ENCODE results near the gene C2orf81.

Gene C2orf81

DNA sequence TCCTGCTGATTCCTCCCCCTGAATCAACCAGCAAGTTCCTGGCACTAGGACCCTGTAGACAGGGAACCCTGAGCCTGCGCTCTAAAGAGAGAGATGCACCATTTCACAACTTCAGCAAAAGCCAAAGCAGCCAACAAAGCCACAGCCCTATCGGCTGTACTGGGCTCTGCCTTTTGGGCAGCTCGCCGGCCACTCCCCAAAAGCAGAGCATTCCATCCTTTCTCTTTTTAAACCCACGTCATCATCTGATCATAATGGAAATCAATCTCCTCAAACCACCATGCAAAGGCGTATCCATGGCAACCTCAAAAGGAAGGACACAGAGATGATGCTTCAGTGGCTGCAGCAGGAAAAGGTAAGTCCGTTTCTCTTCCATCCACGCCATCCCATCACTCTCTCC lies 36.0 kb downstream of the C2orf81 start:
- Histone ChIP-seq H3K9me3 (ENCODE audit: control insufficient read depth, low read length) (no peaks in the 10 kb centered on the region), H3K4me2 (ENCODE audit: low read length) (no peak overlapping the region), H3K9ac (no peak overlapping the region), H3K4me3 (ENCODE audit: low read depth, low read length) (no peak overlapping the region), H3K27me3 (ENCODE audit: control insufficient read depth, insufficient read depth, low read length) (no peaks in the 10 kb centered on the region), H2AFZ (no peak overlapping the region), H3K79me2 (peaks cover 77% of the 10 kb centered on the region), H3K36me3 (ENCODE audit: control insufficient read depth, insufficient read depth, low read length) (no peaks in the 10 kb centered on the region), H3K4me1 (peaks cover 31% of the 10 kb centered on the region), H3K27ac (peak overlapping the region; percentile 45)
- TF ChIP-seq, protein P1, sequence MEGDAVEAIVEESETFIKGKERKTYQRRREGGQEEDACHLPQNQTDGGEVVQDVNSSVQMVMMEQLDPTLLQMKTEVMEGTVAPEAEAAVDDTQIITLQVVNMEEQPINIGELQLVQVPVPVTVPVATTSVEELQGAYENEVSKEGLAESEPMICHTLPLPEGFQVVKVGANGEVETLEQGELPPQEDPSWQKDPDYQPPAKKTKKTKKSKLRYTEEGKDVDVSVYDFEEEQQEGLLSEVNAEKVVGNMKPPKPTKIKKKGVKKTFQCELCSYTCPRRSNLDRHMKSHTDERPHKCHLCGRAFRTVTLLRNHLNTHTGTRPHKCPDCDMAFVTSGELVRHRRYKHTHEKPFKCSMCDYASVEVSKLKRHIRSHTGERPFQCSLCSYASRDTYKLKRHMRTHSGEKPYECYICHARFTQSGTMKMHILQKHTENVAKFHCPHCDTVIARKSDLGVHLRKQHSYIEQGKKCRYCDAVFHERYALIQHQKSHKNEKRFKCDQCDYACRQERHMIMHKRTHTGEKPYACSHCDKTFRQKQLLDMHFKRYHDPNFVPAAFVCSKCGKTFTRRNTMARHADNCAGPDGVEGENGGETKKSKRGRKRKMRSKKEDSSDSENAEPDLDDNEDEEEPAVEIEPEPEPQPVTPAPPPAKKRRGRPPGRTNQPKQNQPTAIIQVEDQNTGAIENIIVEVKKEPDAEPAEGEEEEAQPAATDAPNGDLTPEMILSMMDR (IDR thresholded peaks at IDR 0.05) = no peak

GRCh38 chr2:74384051-74384450 lies 37.4 kb downstream of the C2orf81 start:
- H3K4me1 ChIP-seq = peaks cover 38% of the 10 kb centered on the region
- H3K79me2 ChIP-seq = peaks cover 78% of the 10 kb centered on the region
- H3K9ac ChIP-seq = no peak overlapping the region
- H2AFZ ChIP-seq = no peak overlapping the region
- no peaks in the 10 kb centered on the region for H3K9me3 ChIP-seq (ENCODE audit: control insufficient read depth, low read length)
- H3K4me2 ChIP-seq (ENCODE audit: low read length) = no peak overlapping the region
- H3K4me3 ChIP-seq (ENCODE audit: low read depth, low read length) = no peak overlapping the region
- no peaks in the 10 kb centered on the region for H3K36me3 ChIP-seq (ENCODE audit: control insufficient read depth, insufficient read depth, low read length)
- H3K27ac ChIP-seq = no peak overlapping the region
- H3K27me3 ChIP-seq (ENCODE audit: control insufficient read depth, insufficient read depth, low read length) = no peaks in the 10 kb centered on the region
- TF ChIP-seq, protein P1 (IDR thresholded peaks at IDR 0.05) = no peak

DNA sequence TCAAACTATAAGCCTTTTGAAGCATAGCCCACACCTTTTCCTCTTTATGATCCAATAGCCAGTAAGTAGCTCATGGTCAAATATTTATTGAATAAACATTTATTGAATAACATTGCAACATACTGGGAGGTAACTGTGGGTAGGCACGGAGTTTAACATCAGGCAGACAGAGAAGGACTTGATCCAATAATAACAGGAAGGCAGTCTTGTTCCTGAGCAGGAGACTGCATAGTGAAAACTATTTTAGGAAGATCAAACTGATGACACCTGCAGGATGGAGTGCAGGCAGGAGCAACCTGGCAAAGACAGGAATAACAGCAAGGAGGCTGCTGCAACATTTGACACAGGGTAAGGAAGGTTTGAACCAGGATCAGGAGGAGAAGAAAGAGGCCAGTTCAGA lies 38.2 kb downstream of the C2orf81 start:
- Histone ChIP-seq H3K4me2 (ENCODE audit: low read length) (no peak overlapping the region), H3K27ac (no peak overlapping the region), H3K36me3 (ENCODE audit: control insufficient read depth, insufficient read depth, low read length) (no peaks in the 10 kb centered on the region), H3K9me3 (ENCODE audit: control insufficient read depth, low read length) (no peaks in the 10 kb centered on the region), H3K4me3 (ENCODE audit: low read depth, low read length) (no peak overlapping the region), H3K9ac (no peak overlapping the region), H3K4me1 (peaks cover 36% of the 10 kb centered on the region), H3K27me3 (ENCODE audit: control insufficient read depth, insufficient read depth, low read length) (no peaks in the 10 kb centered on the region), H2AFZ (no peak overlapping the region), H3K79me2 (peaks cover 78% of the 10 kb centered on the region)
- TF ChIP-seq, protein P1 (IDR thresholded peaks at IDR 0.05) = no peak

DNA sequence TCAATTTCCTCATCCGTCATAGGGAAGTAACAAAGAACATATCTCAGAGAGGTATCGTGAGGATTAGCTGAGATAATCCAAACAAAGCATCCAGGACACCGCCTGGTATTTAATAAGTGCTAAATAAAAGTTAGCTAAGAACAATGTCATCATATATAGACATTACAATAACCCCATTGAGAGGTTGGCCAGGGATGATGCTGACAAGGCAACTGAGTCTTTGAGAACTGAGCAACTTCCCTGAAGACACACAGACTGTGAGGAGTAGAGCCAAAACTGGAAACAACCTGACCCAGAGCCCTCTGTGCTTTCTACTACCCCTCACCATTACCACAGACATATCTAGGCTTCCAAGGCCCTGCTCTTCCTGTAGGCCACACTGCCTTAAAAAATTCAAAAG lies 39.7 kb downstream of the C2orf81 start:
- H3K4me1 ChIP-seq = peaks cover 36% of the 10 kb centered on the region

More for the DNA sequence above, 39.7 kb downstream of the C2orf81 start:
- H2AFZ ChIP-seq = no peak overlapping the region
- no peak overlapping the region for H3K4me3 ChIP-seq (ENCODE audit: low read depth, low read length)
- H3K9me3 ChIP-seq (ENCODE audit: control insufficient read depth, low read length) = no peaks in the 10 kb centered on the region
- peaks cover 82% of the 10 kb centered on the region for H3K79me2 ChIP-seq
- H3K27ac ChIP-seq = no peak overlapping the region
- H3K27me3 ChIP-seq (ENCODE audit: control insufficient read depth, insufficient read depth, low read length) = no peaks in the 10 kb centered on the region
- H3K36me3 ChIP-seq (ENCODE audit: control insufficient read depth, insufficient read depth, low read length) = no peaks in the 10 kb centered on the region
- TF ChIP-seq, protein P1 (IDR thresholded peaks at IDR 0.05) = no peak
- no peak overlapping the region for H3K9ac ChIP-seq
- no peak overlapping the region for H3K4me2 ChIP-seq (ENCODE audit: low read length)

All from parathyroid adenoma (tissue), 2 donors.